ENCODE measurements around the gene NOS1AP.
A peak's percentile ranks its signal among the peaks of the same experiment; 100 is the strongest.

Gene NOS1AP

DNA sequence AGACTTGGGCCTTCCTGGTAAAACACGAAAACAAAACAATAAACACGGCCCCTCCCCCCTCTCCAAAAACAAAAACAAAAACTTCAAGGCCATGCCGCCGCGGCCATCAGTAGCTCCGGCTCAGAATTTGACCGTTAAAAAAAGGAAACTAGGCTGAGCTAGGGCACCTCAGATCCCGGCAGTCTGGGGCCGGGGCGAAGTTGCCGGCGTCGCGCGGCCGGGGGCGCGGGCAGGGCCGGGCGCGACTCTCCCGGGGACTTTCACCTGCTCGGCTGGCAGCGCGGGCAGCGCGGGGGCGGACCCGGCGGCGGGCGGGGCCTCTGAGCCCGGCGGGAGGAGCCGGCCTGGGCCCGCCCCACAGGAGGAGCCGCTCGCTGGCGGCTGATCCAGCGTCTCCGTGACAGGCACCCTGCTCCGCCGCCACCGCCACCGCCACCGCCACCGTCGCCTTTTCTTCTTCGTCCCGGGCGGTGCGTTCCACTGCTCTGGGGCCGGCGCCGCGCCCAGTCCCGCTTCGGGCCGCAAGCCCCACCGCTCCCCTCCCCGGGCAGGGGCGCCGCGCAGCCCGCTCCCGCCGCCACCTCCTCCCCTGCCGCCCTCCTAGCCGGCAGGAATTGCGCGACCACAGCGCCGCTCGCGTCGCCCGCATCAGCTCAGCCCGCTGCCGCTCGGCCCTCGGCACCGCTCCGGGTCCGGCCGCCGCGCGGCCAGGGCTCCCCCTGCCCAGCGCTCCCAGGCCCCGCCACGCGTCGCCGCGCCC, at the start of gene NOS1AP:
NOS1AP (plus strand) TSS at position 358 of the 760 bp plus-strand sequence. CDS start 487 bp downstream, outside the sequence.
- peaks cover 0 to 39% of the 10 kb centered on the region in 2 donors for H3K27me3 ChIP-seq
- peak within 1 kb of the TSS; percentile 56 to 75 for H3K4me3 ChIP-seq
- peak within 1 kb of the TSS in 1 of 2 donors; percentile 18 for H3K27ac ChIP-seq
- TF ChIP-seq, protein P1, sequence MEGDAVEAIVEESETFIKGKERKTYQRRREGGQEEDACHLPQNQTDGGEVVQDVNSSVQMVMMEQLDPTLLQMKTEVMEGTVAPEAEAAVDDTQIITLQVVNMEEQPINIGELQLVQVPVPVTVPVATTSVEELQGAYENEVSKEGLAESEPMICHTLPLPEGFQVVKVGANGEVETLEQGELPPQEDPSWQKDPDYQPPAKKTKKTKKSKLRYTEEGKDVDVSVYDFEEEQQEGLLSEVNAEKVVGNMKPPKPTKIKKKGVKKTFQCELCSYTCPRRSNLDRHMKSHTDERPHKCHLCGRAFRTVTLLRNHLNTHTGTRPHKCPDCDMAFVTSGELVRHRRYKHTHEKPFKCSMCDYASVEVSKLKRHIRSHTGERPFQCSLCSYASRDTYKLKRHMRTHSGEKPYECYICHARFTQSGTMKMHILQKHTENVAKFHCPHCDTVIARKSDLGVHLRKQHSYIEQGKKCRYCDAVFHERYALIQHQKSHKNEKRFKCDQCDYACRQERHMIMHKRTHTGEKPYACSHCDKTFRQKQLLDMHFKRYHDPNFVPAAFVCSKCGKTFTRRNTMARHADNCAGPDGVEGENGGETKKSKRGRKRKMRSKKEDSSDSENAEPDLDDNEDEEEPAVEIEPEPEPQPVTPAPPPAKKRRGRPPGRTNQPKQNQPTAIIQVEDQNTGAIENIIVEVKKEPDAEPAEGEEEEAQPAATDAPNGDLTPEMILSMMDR (IDR thresholded peaks at IDR 0.05): no peak
- H3K9me3 ChIP-seq: peaks cover 0 to 4% (median 0%) of the 10 kb centered on the region in 3 donors
- peak; percentile 57 to 85 for DNase-seq
- H3K4me1 ChIP-seq: peaks cover 0 to 27% (median 15%) of the 10 kb centered on the region in 4 donors
- intact Hi-C loops (cut with DNase I; ENCODE audit: low total_unique reads): loop anchor here (10.0 kb wide), 1 partner anchor 145 kb away; no protein-coding TSS in a partner anchor
- no peaks in the 10 kb centered on the region for H3K36me3 ChIP-seq

DNA sequence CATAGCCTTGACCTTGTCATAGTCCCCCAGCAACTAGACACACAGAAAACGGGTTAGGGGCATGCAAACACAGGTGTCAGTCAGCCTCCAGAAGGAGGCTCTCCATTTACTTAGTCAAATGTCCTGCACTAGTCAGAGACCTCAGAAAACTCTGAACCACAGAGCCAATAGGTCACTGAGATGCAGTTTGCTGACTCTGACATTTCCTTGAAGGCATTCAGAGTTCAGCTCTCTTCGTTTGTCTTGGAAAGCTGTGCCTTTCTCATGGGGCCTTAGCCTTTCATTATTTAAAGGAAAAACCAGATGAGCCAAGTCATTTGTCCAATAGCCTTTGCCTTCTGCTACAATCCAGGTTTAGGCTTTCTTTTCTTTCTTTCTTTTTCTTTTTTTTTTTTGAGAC, 49.3 kb upstream of the NOS1AP start:
- Histone ChIP-seq H3K9me3 (no peaks in the 10 kb centered on the region), H3K4me3 (peak overlapping the region in 1 of 2 donors; percentile 70), H3K27ac (peak overlapping the region; percentile 82), H3K36me3 (peaks cover 11 to 22% (median 14%) of the 10 kb centered on the region in 3 donors), H3K4me1 (peaks cover 12 to 68% (median 40%) of the 10 kb centered on the region in 4 donors), H3K27me3 (no peaks in the 10 kb centered on the region)
- intact Hi-C loops (cut with DNase I; ENCODE audit: low total_unique reads): no loop called here
- TF ChIP-seq, protein P1 (IDR thresholded peaks at IDR 0.05): no peak
- DNase-seq: no peak

DNA sequence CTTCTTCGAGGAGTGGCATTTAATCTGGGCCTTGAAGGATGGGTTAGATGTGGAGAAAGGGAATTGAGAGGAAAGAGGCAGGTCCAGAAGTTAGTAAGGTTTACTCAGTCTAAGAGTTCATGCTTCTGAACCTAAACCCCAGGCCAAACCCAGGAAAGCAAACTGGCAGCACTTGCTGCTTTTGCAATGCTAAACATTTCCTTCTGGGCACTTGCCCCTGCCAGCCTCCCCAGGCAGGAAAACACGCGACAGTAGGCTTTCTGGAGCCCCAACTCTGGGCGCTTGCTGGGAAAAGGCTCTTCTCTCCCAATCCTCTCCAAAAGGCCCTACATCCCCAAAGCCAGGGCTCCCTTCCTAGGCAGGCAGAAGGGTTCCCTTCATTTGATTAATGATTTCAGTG, 48.4 kb upstream of the NOS1AP start:
- peak overlapping the region; percentile 68 to 70 for H3K4me3 ChIP-seq
- DNase-seq: peak in 1 of 2 donors; percentile 81
- intact Hi-C loops (cut with DNase I; ENCODE audit: low total_unique reads): no loop called here
- H3K9me3 ChIP-seq: no peaks in the 10 kb centered on the region
- H3K27me3 ChIP-seq: no peaks in the 10 kb centered on the region
- H3K4me1 ChIP-seq: peaks cover 12 to 63% (median 40%) of the 10 kb centered on the region in 4 donors
- TF ChIP-seq, protein P1 (IDR thresholded peaks at IDR 0.05): no peak
- H3K27ac ChIP-seq: peak overlapping the region; percentile 82
- peaks cover 6 to 20% (median 7%) of the 10 kb centered on the region in 3 donors for H3K36me3 ChIP-seq

DNA sequence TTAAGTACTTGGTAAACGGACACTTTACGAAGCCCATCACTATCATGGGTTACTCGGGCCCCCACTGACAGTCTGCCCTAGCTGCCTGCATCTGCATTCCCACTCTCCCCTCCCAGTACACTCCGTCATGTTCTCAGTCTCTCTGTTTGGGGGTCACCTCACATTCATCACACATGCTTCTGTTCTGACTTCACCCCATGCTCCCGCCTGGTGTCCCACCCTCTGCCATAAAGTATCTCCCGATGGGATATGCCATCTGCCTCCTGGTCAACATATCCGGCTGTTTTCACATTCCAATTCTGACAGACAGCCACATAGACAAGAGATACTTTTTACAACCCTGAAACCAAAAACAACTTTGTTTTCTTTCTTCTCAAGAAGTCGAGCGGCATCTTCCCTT, 46.9 kb upstream of the NOS1AP start:
- intact Hi-C loops (cut with DNase I; ENCODE audit: low total_unique reads): no loop called here
- Histone ChIP-seq H3K27me3 (no peaks in the 10 kb centered on the region), H3K9me3 (no peaks in the 10 kb centered on the region), H3K4me3 (peak overlapping the region; percentile 68 to 70), H3K36me3 (peaks cover 0 to 5% (median 2%) of the 10 kb centered on the region in 3 donors), H3K4me1 (peaks cover 12 to 56% (median 40%) of the 10 kb centered on the region in 4 donors), H3K27ac (peak overlapping the region; percentile 82)
- TF ChIP-seq, protein P1 (IDR thresholded peaks at IDR 0.05): no peak
- DNase-seq: no peak

DNA sequence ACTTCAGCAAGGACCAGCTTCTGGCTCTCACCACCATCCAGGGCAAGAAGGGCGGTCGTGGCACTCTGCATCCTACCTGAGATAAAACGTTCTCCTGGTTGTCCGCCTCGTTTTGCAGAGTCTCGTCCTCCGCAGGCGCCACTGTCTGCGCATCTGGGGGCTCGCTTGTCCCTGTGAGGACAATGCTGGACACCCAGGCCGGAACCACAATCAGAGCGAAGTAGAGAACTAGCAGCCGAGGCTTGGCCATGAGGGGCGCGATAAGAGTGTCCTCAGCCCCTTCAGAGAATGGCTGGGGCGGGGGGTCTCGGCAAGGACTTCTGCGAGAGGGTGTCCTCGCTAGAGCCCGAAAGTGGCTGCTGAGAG, 46.3 kb upstream of the NOS1AP start:
- Histone ChIP-seq H3K9me3 (no peaks in the 10 kb centered on the region), H3K27ac (peak overlapping the region; percentile 82), H3K4me1 (peaks cover 12 to 51% (median 38%) of the 10 kb centered on the region in 4 donors), H3K27me3 (no peaks in the 10 kb centered on the region), H3K4me3 (peak overlapping the region; percentile 68 to 70), H3K36me3 (no peaks in the 10 kb centered on the region)
- DNase-seq: no peak
- TF ChIP-seq, protein P1 (IDR thresholded peaks at IDR 0.05): no peak
- intact Hi-C loops (cut with DNase I; ENCODE audit: low total_unique reads): no loop called here

Measured in tibial artery (tissue), 4 donors.